Activated T-helper 17 cell treated with anti-CD3 and anti-CD28 coated beads, Interleukin-2, amount 50 U/mL, for 72 hours (primary cell): Measurements from ENCODE around the gene PIPOX. TPM values are rescaled to one million over a fixed set of nuclear protein-coding genes. Genes with fewer than 3 reads are reported as not detected.

ENCODE experiments used
- ATAC-seq: fragments of 150-1000 bp; cut with Tn5 transposase; replicated peaks from 2 replicates; pipeline ENCODE4 v1.10.0; 2021; ENCODE audit warnings: mild to moderate bottlenecking, moderate library complexity
- H3K27ac Mint-ChIP-seq: one replicate; pipeline ENCODE4 v1.8.0; 2022; ENCODE audit warnings: mixed read lengths
- H3K27me3 Mint-ChIP-seq: one replicate; pipeline ENCODE4 v1.8.0; 2022; ENCODE audit warnings: mixed read lengths
- H3K36me3 Mint-ChIP-seq: one replicate; pipeline ENCODE4 v1.8.0; 2022; ENCODE audit warnings: low read depth, mild to moderate bottlenecking, mixed read lengths
- H3K4me1 Mint-ChIP-seq: one replicate; pipeline ENCODE4 v1.8.0; 2022; ENCODE audit warnings: mixed read lengths
- H3K4me3 Mint-ChIP-seq: one replicate; pipeline ENCODE4 v1.8.0; 2022; ENCODE audit warnings: mild to moderate bottlenecking, mixed read lengths
- H3K9me3 Mint-ChIP-seq: one replicate; pipeline ENCODE4 v1.8.0; 2022; ENCODE audit warnings: mixed read lengths
- total RNA-seq, 2 donors: library from RNA; stranded (reverse); gene quantifications; one replicate each; pipeline ENCODE4 v1.2.3, GENCODE V29; 2022

The PIPOX gene
- total RNA-seq, 2 donors from 2014 or later: 2.0 to 5.6 TPM

- peaks cover 17% of the 10 kb centered on the region for H3K27me3 Mint-ChIP-seq
- no peaks in the 10 kb centered on the region for H3K36me3 Mint-ChIP-seq
- H3K4me1 Mint-ChIP-seq: no peaks in the 10 kb centered on the region
These were observed 7.2 kb downstream of the PIPOX start for GRCh38 chr17:29050176-29050575.

GRCh38 chr17:29051194-29051593 is 8.3 kb downstream of the PIPOX start:
- H3K27ac Mint-ChIP-seq: peak overlapping the region; percentile 3
- no peak overlapping the region for H3K4me3 Mint-ChIP-seq
- H3K9me3 Mint-ChIP-seq: no peaks in the 10 kb centered on the region
- H3K27me3 Mint-ChIP-seq: peaks cover 11% of the 10 kb centered on the region
- H3K4me1 Mint-ChIP-seq: no peaks in the 10 kb centered on the region
- no peaks in the 10 kb centered on the region for H3K36me3 Mint-ChIP-seq
- no peak for ATAC-seq

More at GRCh38 chr17:29050176-29050575, 7.2 kb downstream of the PIPOX start:
- H3K27ac Mint-ChIP-seq: no peak overlapping the region
- H3K9me3 Mint-ChIP-seq: no peaks in the 10 kb centered on the region
- H3K4me3 Mint-ChIP-seq: no peak overlapping the region
- no peak for ATAC-seq

- H3K4me1 Mint-ChIP-seq: no peaks in the 10 kb centered on the region
- no peak overlapping the region for H3K4me3 Mint-ChIP-seq
- peak overlapping the region; percentile 3 for H3K27ac Mint-ChIP-seq
- peaks cover 8% of the 10 kb centered on the region for H3K27me3 Mint-ChIP-seq
- no peaks in the 10 kb centered on the region for H3K9me3 Mint-ChIP-seq
- H3K36me3 Mint-ChIP-seq: no peaks in the 10 kb centered on the region
- no peak for ATAC-seq
These were observed 8.8 kb downstream of the PIPOX start for GRCh38 chr17:29051731-29052130.

- Mint-ChIP-seq H3K27me3 (peaks cover 7% of the 10 kb centered on the region), H3K4me3 (no peak overlapping the region), H3K4me1 (no peaks in the 10 kb centered on the region), H3K27ac (no peak overlapping the region), H3K9me3 (no peaks in the 10 kb centered on the region), H3K36me3 (no peaks in the 10 kb centered on the region)
- ATAC-seq: no peak
These were observed 11.9 kb downstream of the PIPOX start for GRCh38 chr17:29054835-29055234.

GRCh38 chr17:29057361-29057760 is 14.4 kb downstream of the PIPOX start:
- no peak for ATAC-seq
- Mint-ChIP-seq H3K36me3 (no peaks in the 10 kb centered on the region), H3K27me3 (no peaks in the 10 kb centered on the region), H3K4me1 (no peaks in the 10 kb centered on the region), H3K9me3 (no peaks in the 10 kb centered on the region), H3K27ac (no peak overlapping the region), H3K4me3 (no peak overlapping the region)

GRCh38 chr17:29058391-29058790 is 15.4 kb downstream of the PIPOX start:
- ATAC-seq: no peak
- H3K4me3 Mint-ChIP-seq: no peak overlapping the region
- H3K36me3 Mint-ChIP-seq: no peaks in the 10 kb centered on the region
- no peaks in the 10 kb centered on the region for H3K27me3 Mint-ChIP-seq
- no peak overlapping the region for H3K27ac Mint-ChIP-seq
- H3K4me1 Mint-ChIP-seq: no peaks in the 10 kb centered on the region
- no peaks in the 10 kb centered on the region for H3K9me3 Mint-ChIP-seq

GRCh38 chr17:29059281-29059680 is 16.3 kb downstream of the PIPOX start:
- Mint-ChIP-seq H3K27me3 (no peaks in the 10 kb centered on the region), H3K27ac (no peak overlapping the region), H3K4me3 (no peak overlapping the region), H3K4me1 (no peaks in the 10 kb centered on the region), H3K36me3 (no peaks in the 10 kb centered on the region), H3K9me3 (no peaks in the 10 kb centered on the region)
- ATAC-seq: peak; percentile 63

GRCh38 chr17:29060475-29060874 is 17.5 kb downstream of the PIPOX start:
- Mint-ChIP-seq H3K9me3 (no peaks in the 10 kb centered on the region), H3K27ac (peak overlapping the region; percentile 5), H3K36me3 (no peaks in the 10 kb centered on the region), H3K4me3 (no peak overlapping the region), H3K27me3 (no peaks in the 10 kb centered on the region), H3K4me1 (no peaks in the 10 kb centered on the region)
- no peak for ATAC-seq

- Mint-ChIP-seq H3K9me3 (no peaks in the 10 kb centered on the region), H3K4me3 (no peak overlapping the region), H3K27me3 (no peaks in the 10 kb centered on the region), H3K4me1 (no peaks in the 10 kb centered on the region), H3K36me3 (no peaks in the 10 kb centered on the region), H3K27ac (peak overlapping the region; percentile 5)
- ATAC-seq: no peak
These were observed 18.1 kb downstream of the PIPOX start for GRCh38 chr17:29061036-29061435.

GRCh38 chr17:29062215-29062614 is 19.3 kb downstream of the PIPOX start:
- no peaks in the 10 kb centered on the region for H3K9me3 Mint-ChIP-seq
- H3K4me1 Mint-ChIP-seq: no peaks in the 10 kb centered on the region
- H3K4me3 Mint-ChIP-seq: no peak overlapping the region
- H3K27me3 Mint-ChIP-seq: no peaks in the 10 kb centered on the region
- H3K36me3 Mint-ChIP-seq: no peaks in the 10 kb centered on the region
- no peak for ATAC-seq
- H3K27ac Mint-ChIP-seq: no peak overlapping the region

GRCh38 chr17:29063992-29064391 is 21.1 kb downstream of the PIPOX start:
- Mint-ChIP-seq H3K27ac (no peak overlapping the region), H3K36me3 (no peaks in the 10 kb centered on the region), H3K27me3 (no peaks in the 10 kb centered on the region), H3K4me1 (no peaks in the 10 kb centered on the region), H3K4me3 (no peak overlapping the region), H3K9me3 (no peaks in the 10 kb centered on the region)
- ATAC-seq: no peak

GRCh38 chr17:29066047-29066446 is 23.1 kb downstream of the PIPOX start:
- peaks cover 8% of the 10 kb centered on the region for H3K4me1 Mint-ChIP-seq
- H3K27me3 Mint-ChIP-seq: no peaks in the 10 kb centered on the region
- no peaks in the 10 kb centered on the region for H3K36me3 Mint-ChIP-seq
- no peak overlapping the region for H3K4me3 Mint-ChIP-seq
- ATAC-seq: no peak
- no peak overlapping the region for H3K27ac Mint-ChIP-seq
- H3K9me3 Mint-ChIP-seq: no peaks in the 10 kb centered on the region

- no peak for ATAC-seq
- H3K4me1 Mint-ChIP-seq: peaks cover 8% of the 10 kb centered on the region
- no peaks in the 10 kb centered on the region for H3K27me3 Mint-ChIP-seq
- no peak overlapping the region for H3K27ac Mint-ChIP-seq
- H3K36me3 Mint-ChIP-seq: no peaks in the 10 kb centered on the region
- no peak overlapping the region for H3K4me3 Mint-ChIP-seq
- no peaks in the 10 kb centered on the region for H3K9me3 Mint-ChIP-seq
These were observed 23.7 kb downstream of the PIPOX start for GRCh38 chr17:29066606-29067005.

- no peaks in the 10 kb centered on the region for H3K36me3 Mint-ChIP-seq
- H3K4me1 Mint-ChIP-seq: peaks cover 8% of the 10 kb centered on the region
- no peaks in the 10 kb centered on the region for H3K27me3 Mint-ChIP-seq
- no peak overlapping the region for H3K4me3 Mint-ChIP-seq
- H3K9me3 Mint-ChIP-seq: no peaks in the 10 kb centered on the region
- H3K27ac Mint-ChIP-seq: no peak overlapping the region
- no peak for ATAC-seq
These were observed 25.9 kb downstream of the PIPOX start for GRCh38 chr17:29068818-29069217.

- H3K27ac Mint-ChIP-seq: no peak overlapping the region
- no peaks in the 10 kb centered on the region for H3K27me3 Mint-ChIP-seq
- ATAC-seq: peak; percentile 38
- no peaks in the 10 kb centered on the region for H3K36me3 Mint-ChIP-seq
- no peak overlapping the region for H3K4me3 Mint-ChIP-seq
- peaks cover 8% of the 10 kb centered on the region for H3K4me1 Mint-ChIP-seq
- H3K9me3 Mint-ChIP-seq: no peaks in the 10 kb centered on the region
These were observed 26.6 kb downstream of the PIPOX start for GRCh38 chr17:29069526-29070041.

- Mint-ChIP-seq H3K4me1 (peaks cover 8% of the 10 kb centered on the region), H3K27ac (no peak overlapping the region), H3K36me3 (no peaks in the 10 kb centered on the region), H3K9me3 (no peaks in the 10 kb centered on the region), H3K27me3 (no peaks in the 10 kb centered on the region), H3K4me3 (no peak overlapping the region)
- ATAC-seq: no peak
These were observed 27.4 kb downstream of the PIPOX start for GRCh38 chr17:29070308-29070707.
